ENCODE results near the gene REG3G. TPM values are rescaled to one million over a fixed set of nuclear protein-coding genes. Genes with fewer than 3 reads are reported as not detected.

Gene REG3G
- polyA plus RNA-seq (2011; rRNA removed), result not detected in 2 replicates
- polyA minus RNA-seq (2011; rRNA and poly(A)+ RNA removed), result not detected in 2 replicates

DNA sequence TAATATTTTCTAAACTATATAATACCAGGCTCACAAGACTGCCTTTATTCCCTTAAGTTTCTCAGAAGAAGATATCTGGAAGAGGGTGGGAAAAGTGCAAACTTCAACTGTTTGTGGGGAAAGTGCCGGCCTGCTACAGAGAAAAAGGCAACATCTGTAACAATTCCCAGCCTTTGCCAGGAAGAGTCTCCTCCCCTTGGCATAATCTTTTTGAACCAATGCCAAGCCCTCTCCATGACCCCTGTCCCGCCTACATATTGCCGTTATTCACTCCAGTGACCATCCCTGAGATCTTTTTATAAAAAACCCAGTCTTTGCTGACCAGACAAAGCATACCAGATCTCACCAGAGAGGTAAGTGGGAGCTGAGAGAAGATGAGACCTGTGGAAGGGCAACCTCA is at the start of gene REG3G:
TSS of gene REG3G (plus strand) at position 282 of the 400 bp plus-strand sequence. CDS start 392 bp downstream, outside the sequence.
- Histone ChIP-seq H3K27me3 (ENCODE audit: control insufficient read depth, insufficient read depth, low read length) (no peaks in the 10 kb centered on the region), H3K36me3 (ENCODE audit: control insufficient read depth, insufficient read depth, low read length) (no peaks in the 10 kb centered on the region), H3K4me3 (ENCODE audit: low read depth, low read length) (no peak within 1 kb of the TSS)
- DNase-seq (ENCODE audit: low read depth), result no peak
- ChIA-PET POLR2A (no interaction called here), CTCF (no interaction called here)
- TF ChIP-seq, protein P1, sequence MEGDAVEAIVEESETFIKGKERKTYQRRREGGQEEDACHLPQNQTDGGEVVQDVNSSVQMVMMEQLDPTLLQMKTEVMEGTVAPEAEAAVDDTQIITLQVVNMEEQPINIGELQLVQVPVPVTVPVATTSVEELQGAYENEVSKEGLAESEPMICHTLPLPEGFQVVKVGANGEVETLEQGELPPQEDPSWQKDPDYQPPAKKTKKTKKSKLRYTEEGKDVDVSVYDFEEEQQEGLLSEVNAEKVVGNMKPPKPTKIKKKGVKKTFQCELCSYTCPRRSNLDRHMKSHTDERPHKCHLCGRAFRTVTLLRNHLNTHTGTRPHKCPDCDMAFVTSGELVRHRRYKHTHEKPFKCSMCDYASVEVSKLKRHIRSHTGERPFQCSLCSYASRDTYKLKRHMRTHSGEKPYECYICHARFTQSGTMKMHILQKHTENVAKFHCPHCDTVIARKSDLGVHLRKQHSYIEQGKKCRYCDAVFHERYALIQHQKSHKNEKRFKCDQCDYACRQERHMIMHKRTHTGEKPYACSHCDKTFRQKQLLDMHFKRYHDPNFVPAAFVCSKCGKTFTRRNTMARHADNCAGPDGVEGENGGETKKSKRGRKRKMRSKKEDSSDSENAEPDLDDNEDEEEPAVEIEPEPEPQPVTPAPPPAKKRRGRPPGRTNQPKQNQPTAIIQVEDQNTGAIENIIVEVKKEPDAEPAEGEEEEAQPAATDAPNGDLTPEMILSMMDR (IDR thresholded peaks at IDR 0.05; ENCODE audit: insufficient read depth, low read depth, low read length), result no peak

DNA sequence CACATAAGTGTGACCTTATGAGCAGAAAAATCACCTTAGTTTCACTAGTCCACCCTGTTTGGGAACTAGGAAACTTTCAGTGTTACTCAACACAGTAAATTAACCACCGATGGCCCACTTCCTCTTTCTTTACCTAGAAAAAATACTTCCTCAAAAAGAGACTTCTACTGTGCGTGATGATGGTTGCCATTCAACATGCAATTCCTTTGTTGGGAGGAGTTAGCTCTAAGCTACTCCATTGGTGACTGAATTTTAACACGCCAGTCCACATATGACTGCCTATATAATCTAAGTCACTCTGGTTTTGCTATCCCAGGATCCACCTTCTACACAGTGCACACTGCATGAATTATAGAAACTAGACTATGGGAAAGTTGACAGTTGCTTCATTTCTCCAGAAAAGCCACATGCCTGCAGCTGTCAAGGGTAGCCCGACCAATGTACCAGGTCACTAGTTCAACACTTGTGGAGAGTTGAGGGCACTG is 47.8 kb upstream of the REG3G start:
- ChIA-PET POLR2A (no interaction called here), CTCF (no interaction called here)

GRCh38 chr2:78978340-78978739 is 47.2 kb upstream of the REG3G start:
- no peak overlapping the region for H3K4me3 ChIP-seq (ENCODE audit: low read depth, low read length)
- ChIA-PET CTCF (no interaction called here), POLR2A (no interaction called here)
- TF ChIP-seq, protein P1 (IDR thresholded peaks at IDR 0.05; ENCODE audit: insufficient read depth, low read depth, low read length), result no peak
- DNase-seq (ENCODE audit: low read depth), result no peak
- no peaks in the 10 kb centered on the region for H3K36me3 ChIP-seq (ENCODE audit: control insufficient read depth, insufficient read depth, low read length)
- H3K27me3 ChIP-seq (ENCODE audit: control insufficient read depth, insufficient read depth, low read length), result no peaks in the 10 kb centered on the region

More for the DNA sequence above, 47.8 kb upstream of the REG3G start:
- H3K4me3 ChIP-seq (ENCODE audit: low read depth, low read length), result no peak overlapping the region
- TF ChIP-seq, protein P1 (IDR thresholded peaks at IDR 0.05; ENCODE audit: insufficient read depth, low read depth, low read length), result no peak
- no peak for DNase-seq (ENCODE audit: low read depth)
- H3K27me3 ChIP-seq (ENCODE audit: control insufficient read depth, insufficient read depth, low read length), result no peaks in the 10 kb centered on the region
- no peaks in the 10 kb centered on the region for H3K36me3 ChIP-seq (ENCODE audit: control insufficient read depth, insufficient read depth, low read length)

- CTCF ChIA-PET, result no interaction called here
- TF ChIP-seq, protein P1 (IDR thresholded peaks at IDR 0.05; ENCODE audit: insufficient read depth, low read depth, low read length), result peak; percentile 42; the same call in 1 of the 2 replicates
- DNase-seq (ENCODE audit: low read depth), result no peak
These were observed 45.9 kb upstream of the REG3G start for GRCh38 chr2:78979380-78980151.

DNA sequence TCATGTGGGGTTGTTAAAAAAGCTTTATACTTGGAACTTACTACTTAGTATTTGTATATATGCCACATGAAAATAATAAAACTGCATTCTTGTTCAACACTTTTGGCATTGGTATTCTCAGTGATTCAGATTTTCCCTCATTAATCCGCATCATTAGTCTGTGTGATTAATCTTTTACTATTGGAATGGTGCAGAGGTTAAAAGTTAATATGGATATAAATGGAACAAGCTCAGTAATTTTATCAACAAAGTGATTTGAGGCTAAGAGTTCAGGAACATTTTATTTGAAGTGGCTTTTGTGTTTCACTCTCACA is 45.4 kb upstream of the REG3G start:
- TF ChIP-seq, protein P1 (IDR thresholded peaks at IDR 0.05; ENCODE audit: insufficient read depth, low read depth, low read length), result no peak
- POLR2A ChIA-PET, result no interaction called here

More at GRCh38 chr2:78979380-78980151, 45.9 kb upstream of the REG3G start:
- POLR2A ChIA-PET, result no interaction called here
- Histone ChIP-seq H3K36me3 (ENCODE audit: control insufficient read depth, insufficient read depth, low read length) (no peaks in the 10 kb centered on the region), H3K27me3 (ENCODE audit: control insufficient read depth, insufficient read depth, low read length) (no peaks in the 10 kb centered on the region), H3K4me3 (ENCODE audit: low read depth, low read length) (no peak overlapping the region)

More for the DNA sequence above, 45.4 kb upstream of the REG3G start:
- CTCF ChIA-PET, result no interaction called here
- Histone ChIP-seq H3K4me3 (ENCODE audit: low read depth, low read length) (no peak overlapping the region), H3K36me3 (ENCODE audit: control insufficient read depth, insufficient read depth, low read length) (no peaks in the 10 kb centered on the region), H3K27me3 (ENCODE audit: control insufficient read depth, insufficient read depth, low read length) (no peaks in the 10 kb centered on the region)
- no peak for DNase-seq (ENCODE audit: low read depth)

Measured in BJ (cell line).